PC-9 (cell line): ENCODE results near the gene SLC22A15.

Experiments
- CTCF ChIP-seq: fragments of 200-600 bp; sonication (generic); conservative IDR thresholded peaks from 2 replicates; pipeline ENCODE4 v1.6.1; 2017; ENCODE audit warnings: mixed run types, antibody characterized with exemption, mild to moderate bottlenecking, moderate library complexity
- EZH2 ChIP-seq: fragments of 200-600 bp; sonication (generic); IDR thresholded peaks from 2 replicates; pipeline ENCODE4 v1.8.0; 2017; ENCODE audit warnings: antibody characterized with exemption, low read depth

GRCh38 chr1:116066868-116067565, 90.7 kb downstream of the SLC22A15 start:
- TF ChIP-seq CTCF (no peak), EZH2 (no peak)
